Measurements from ENCODE around the gene PARVB. TPM values are rescaled to one million over a fixed set of nuclear protein-coding genes. Genes with fewer than 3 reads are reported as not detected.

The PARVB gene
- polyA plus RNA-seq, 1 experiment, result 65.8 TPM

DNA sequence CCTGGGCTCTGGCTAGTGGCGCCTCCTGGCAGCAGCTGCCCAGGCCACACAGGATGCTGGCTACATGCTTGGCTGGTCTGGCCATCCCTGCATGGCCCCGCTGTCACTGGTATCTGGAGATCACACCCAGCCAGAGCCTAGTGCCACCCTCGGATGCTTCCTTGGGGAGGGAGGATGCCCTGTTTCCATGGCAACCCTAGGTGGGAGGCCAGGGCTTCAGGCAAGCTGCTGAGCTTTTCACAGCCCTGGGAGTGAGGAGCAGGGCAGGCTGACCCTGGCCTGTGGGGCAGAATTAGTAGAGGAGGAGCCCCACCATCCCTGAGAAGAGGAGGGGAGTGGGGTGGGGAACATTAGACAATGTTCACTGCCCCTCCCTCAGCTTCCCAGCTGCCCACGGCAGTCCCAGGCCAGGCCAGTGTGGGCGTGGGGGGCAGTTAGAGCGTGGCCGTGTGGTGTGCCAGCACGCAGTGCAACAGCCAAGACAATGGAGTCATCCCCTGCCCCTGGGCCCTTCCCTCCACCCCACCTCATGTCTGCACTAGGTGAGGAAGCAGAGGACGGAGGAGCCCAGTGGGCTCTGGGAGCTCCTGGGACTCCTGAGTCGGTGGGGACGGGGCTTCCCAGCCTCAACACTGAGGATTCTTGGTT lies 50.4 kb downstream of the PARVB start:
- TF ChIP-seq, protein P1, sequence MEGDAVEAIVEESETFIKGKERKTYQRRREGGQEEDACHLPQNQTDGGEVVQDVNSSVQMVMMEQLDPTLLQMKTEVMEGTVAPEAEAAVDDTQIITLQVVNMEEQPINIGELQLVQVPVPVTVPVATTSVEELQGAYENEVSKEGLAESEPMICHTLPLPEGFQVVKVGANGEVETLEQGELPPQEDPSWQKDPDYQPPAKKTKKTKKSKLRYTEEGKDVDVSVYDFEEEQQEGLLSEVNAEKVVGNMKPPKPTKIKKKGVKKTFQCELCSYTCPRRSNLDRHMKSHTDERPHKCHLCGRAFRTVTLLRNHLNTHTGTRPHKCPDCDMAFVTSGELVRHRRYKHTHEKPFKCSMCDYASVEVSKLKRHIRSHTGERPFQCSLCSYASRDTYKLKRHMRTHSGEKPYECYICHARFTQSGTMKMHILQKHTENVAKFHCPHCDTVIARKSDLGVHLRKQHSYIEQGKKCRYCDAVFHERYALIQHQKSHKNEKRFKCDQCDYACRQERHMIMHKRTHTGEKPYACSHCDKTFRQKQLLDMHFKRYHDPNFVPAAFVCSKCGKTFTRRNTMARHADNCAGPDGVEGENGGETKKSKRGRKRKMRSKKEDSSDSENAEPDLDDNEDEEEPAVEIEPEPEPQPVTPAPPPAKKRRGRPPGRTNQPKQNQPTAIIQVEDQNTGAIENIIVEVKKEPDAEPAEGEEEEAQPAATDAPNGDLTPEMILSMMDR (IDR thresholded peaks at IDR 0.05; ENCODE audit: insufficient read depth, low read depth, low read length), result no peak
- H3K27me3 ChIP-seq (ENCODE audit: control insufficient read depth, insufficient read depth, low read length), result no peaks in the 10 kb centered on the region
- H3K36me3 ChIP-seq (ENCODE audit: control insufficient read depth, insufficient read depth, low read length), result no peaks in the 10 kb centered on the region
- H3K4me3 ChIP-seq (ENCODE audit: low read depth, low read length), result no peak overlapping the region
- no peak for DNase-seq (ENCODE audit: low read depth)
- ChIA-PET POLR2A (no interaction called here), CTCF (interaction anchor here (1.1 to 1.6 kb wide), 2 partner anchors 11 to 81 kb away, joined by 4 read pairs; no protein-coding TSS in a partner anchor)

DNA sequence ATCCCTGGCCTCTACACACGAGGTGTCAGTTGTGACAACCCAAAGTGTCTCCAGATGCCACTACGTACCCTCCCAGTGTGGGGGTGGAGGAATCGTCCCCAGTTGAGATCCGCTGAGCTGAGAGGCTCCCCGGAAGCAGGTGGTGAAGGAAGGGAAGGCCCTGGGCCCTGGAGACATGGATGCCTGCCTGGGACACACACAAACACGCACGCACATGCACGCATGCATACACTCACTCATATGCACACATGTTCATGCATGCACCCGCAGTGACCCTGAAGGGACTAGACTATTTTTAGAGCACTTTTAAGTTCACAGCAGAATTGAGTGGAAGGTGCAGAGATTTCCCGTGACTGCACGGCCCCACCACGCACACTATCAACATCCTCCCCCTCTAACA lies 50.9 kb downstream of the PARVB start:
- H3K27me3 ChIP-seq (ENCODE audit: control insufficient read depth, insufficient read depth, low read length), result no peaks in the 10 kb centered on the region
- DNase-seq (ENCODE audit: low read depth), result no peak
- H3K36me3 ChIP-seq (ENCODE audit: control insufficient read depth, insufficient read depth, low read length), result no peaks in the 10 kb centered on the region
- TF ChIP-seq, protein P1 (IDR thresholded peaks at IDR 0.05; ENCODE audit: insufficient read depth, low read depth, low read length), result no peak
- ChIA-PET POLR2A (no interaction called here), CTCF (interaction anchor here (1.1 to 1.6 kb wide), 2 partner anchors 10 to 81 kb away, joined by 4 read pairs; no protein-coding TSS in a partner anchor)
- H3K4me3 ChIP-seq (ENCODE audit: low read depth, low read length), result no peak overlapping the region

DNA sequence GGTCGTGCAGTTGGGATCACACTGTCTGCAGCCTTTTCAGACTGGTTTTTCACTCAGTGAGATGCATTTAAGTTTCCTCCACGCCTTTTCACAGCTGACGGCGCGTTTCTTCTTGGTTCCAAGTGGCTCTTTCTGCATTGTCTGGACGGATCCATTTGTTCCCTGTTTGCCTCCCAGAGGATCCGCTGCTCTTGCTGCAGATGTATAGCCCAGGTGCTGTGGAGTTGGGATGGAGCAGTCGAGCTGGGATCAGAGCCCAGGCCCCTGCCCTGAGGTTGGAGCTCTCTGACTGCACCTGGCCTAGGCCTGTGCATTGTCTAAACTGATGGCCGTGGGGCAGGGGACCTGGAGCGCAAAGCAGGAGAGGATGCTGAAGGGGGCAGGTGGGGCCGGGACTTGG lies 51.6 kb downstream of the PARVB start:
- CTCF ChIA-PET, result interaction anchor here (1.0 kb wide), 1 partner anchor 16 kb away, joined by 3 read pairs; no protein-coding TSS in a partner anchor
- Histone ChIP-seq H3K4me3 (ENCODE audit: low read depth, low read length) (no peak overlapping the region), H3K36me3 (ENCODE audit: control insufficient read depth, insufficient read depth, low read length) (no peaks in the 10 kb centered on the region; the same call in 1 of the 2 replicates), H3K27me3 (ENCODE audit: control insufficient read depth, insufficient read depth, low read length) (no peaks in the 10 kb centered on the region)
- POLR2A ChIA-PET, result no interaction called here
- TF ChIP-seq, protein P1 (IDR thresholded peaks at IDR 0.05; ENCODE audit: insufficient read depth, low read depth, low read length), result no peak
- no peak for DNase-seq (ENCODE audit: low read depth)

DNA sequence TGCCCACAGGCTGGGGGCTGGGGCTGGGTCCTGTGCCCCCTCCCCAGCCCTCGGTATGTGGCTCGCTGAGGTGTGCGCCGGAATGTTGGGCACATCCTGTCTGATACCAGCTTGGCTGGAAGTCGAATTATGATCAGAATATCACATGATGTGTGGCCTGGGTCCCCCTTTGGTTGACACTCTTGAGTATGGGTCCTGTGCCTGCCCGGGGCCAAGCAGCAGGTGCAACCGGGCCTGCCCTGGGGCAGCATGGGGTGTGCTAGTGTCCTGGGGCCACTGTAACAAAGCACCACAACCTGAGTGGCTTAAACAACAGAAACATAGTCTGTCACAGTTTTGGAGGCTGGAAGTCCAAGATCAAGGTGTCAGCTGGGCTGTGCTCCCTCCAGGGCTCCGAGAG lies 52.7 kb downstream of the PARVB start:
- TF ChIP-seq, protein P1 (IDR thresholded peaks at IDR 0.05; ENCODE audit: insufficient read depth, low read depth, low read length), result no peak
- POLR2A ChIA-PET, result no interaction called here
- no peak for DNase-seq (ENCODE audit: low read depth)

DNA sequence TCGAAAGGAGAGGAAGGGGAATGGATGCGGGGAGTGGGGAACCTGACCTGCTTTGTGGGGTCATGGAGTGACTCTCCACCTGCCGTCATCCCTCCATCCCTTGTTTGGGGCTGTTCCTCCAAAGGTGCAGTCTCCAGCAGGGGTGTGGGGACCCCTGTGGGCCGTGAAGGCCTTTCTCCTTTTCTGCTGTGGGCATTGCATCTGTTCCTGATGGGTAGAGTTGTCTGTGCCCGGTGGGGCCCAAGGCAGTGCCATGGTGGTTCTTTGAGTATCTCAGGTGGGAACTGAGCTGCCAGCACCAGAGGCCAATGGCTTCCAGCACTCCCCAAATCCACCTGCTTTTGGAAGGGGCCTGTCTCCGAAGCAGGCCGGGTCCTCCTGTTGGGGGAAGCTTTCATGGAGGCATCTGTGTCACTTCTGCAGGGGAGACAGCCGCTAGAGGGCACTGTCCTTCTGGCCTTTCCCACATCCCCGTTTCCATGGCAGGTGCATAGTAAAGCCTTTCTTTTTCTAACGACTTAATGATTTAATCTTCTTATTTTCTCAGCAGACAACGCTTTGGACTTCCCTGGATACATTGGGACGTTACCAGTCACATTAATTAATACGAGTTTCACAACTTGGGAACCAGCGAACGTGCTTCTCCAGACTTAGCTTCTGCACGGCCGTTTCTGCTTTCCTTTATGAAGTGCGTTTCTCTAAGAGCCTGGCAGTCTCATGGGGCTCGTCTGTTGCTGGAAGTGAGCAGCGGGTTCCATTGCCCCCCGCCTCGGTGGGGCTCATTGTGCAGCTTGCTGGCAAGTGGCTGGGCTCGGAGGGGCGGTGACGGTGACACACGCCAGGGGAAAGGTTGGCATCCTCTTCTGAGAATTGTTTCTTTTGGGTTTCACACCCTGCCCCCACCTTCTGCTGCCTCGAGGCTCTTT lies 57.1 kb downstream of the PARVB start:
- Histone ChIP-seq H3K4me3 (ENCODE audit: low read depth, low read length) (no peak overlapping the region), H3K27me3 (ENCODE audit: control insufficient read depth, insufficient read depth, low read length) (no peaks in the 10 kb centered on the region), H3K36me3 (ENCODE audit: control insufficient read depth, insufficient read depth, low read length) (no peaks in the 10 kb centered on the region; the same call in 1 of the 2 replicates)
- TF ChIP-seq, protein P1 (IDR thresholded peaks at IDR 0.05; ENCODE audit: insufficient read depth, low read depth, low read length), result peak; percentile 92
- POLR2A ChIA-PET, result no interaction called here
- DNase-seq (ENCODE audit: low read depth), result no peak
- CTCF ChIA-PET, result interaction anchor here (0.6 to 7.2 kb wide), 33 partner anchors 11 to 563 kb away, joined by 3 to 105 read pairs (median 4); no protein-coding TSS in a partner anchor

More for the DNA sequence above, 52.7 kb downstream of the PARVB start:
- H3K27me3 ChIP-seq (ENCODE audit: control insufficient read depth, insufficient read depth, low read length), result no peaks in the 10 kb centered on the region
- H3K4me3 ChIP-seq (ENCODE audit: low read depth, low read length), result no peak overlapping the region
- no peaks in the 10 kb centered on the region; the same call in 1 of the 2 replicates for H3K36me3 ChIP-seq (ENCODE audit: control insufficient read depth, insufficient read depth, low read length)
- CTCF ChIA-PET, result interaction anchor here (0.9 kb wide), 1 partner anchor 83 kb away, joined by 3 read pairs; no protein-coding TSS in a partner anchor

Data from BJ (cell line).